ENCODE data around the gene PLEKHJ1.

Gene PLEKHJ1

GRCh38 chr19:2269244-2270156 lies 33.4 kb upstream of the PLEKHJ1 start:
- peak; percentile 96 for DNase-seq

- no peak for DNase-seq
Measured at GRCh38 chr19:2268861-2269243, 32.7 kb upstream of the PLEKHJ1 start.

GRCh38 chr19:2268480-2268830 lies 32.3 kb upstream of the PLEKHJ1 start:
- DNase-seq = no peak

- DNase-seq = peak; percentile 74
Measured at GRCh38 chr19:2266183-2266993, 30.3 kb upstream of the PLEKHJ1 start.

DNA sequence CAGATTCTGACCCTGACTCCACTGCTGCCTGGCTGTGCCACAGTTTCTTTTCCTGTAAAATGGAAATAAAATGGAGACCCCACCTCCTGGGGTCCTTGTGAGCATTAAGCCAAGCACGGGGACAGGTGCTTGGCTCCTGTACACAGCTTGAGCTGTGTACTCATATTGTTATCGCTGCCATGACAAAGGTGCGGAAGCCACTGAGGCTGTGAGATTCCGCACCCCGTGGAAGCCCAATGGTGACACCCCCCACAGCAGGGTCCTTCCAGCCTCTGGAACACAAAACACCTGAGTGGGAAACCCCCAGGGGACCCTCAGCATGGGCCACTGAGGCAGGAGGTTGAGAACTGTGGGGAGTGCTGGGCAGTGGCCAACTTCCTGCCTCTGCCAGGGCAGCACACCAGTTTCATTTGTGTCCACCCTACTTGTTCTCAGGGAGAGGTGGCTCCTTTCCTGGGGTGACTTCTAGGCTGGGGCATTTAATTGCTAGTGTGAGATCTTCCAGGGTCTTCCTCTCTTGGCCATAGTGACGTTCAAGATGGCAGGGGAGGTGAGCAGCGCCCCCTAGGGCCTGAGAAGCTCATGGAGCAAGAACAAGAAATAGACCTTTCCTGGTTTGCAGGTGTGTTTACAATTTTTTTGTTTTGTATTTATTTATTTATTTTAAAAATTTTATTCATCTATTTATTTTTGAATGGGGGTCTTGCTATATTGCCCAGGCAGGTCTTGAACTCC lies 25.5 kb upstream of the PLEKHJ1 start:
- no peak for DNase-seq

- no peak for DNase-seq
Measured at GRCh38 chr19:2260341-2260805, 24.2 kb upstream of the PLEKHJ1 start.

DNA sequence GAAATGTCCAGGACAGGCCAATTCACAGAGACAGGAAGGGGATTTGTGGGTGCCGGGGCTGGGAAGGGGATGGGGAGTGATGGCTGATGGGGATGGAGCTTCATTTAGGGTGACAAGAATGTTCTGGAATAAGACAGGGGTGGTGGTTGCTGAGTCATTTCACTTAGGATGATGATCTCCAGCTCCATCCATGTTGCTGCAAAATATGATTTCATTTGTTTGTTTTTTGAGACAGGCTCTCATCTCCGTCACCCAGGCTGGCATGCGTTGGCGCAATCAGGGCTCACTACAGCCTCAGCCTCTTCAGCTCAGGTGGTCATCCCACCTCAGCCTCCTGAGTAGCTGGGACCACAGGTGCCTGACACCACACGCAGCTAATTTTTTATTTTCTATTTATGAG lies 23.2 kb upstream of the PLEKHJ1 start:
- peak; percentile 54 for DNase-seq

GRCh38 chr19:2255982-2256685 lies 20.0 kb upstream of the PLEKHJ1 start, which contains the start of gene JSRP1:
Gene JSRP1, minus strand, starts transcription at chr19:2256417. Its CDS starts 1,103 bp downstream, at chr19:2255314.
- DNase-seq = no peak

DNA sequence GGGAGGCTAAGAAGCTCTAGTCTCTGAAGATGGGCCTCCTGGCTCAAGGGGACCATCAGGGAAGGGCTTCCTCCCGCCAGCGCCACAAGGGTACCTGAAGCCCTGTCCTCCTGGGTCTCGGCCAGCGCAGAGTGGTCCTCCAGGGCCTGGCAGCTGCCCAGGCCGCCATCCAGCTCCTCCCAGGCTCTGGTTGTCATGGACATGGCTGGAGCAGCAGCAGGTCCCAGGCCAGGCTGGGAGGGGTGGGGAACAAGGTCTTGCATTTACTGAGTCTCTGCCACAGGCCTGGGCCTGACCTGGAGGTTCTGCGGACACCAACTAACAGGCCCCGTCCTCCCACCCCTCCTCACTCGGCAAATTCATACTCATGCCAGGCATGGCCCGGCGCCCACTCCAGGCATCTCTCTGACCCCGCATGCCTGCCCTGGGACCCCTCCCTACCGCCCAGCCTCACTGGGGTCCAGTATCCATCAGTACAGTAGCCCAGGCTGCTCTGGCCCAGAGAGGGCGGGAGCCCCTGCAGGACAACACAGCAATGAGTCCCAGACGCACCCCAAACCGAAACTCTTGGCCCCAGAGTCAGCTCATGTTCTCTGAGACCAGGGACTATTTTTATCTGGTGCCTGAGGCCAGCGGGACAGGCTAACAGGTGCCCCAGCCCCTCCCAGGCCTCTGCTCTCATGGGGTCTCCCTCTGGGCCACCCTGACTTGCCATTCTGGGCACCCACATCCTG lies 19.1 kb upstream of the PLEKHJ1 start:
- no peak for DNase-seq

- DNase-seq = no peak
Measured at GRCh38 chr19:2254064-2254872, 18.1 kb upstream of the PLEKHJ1 start.

GRCh38 chr19:2253106-2254063 lies 17.3 kb upstream of the PLEKHJ1 start:
- no peak for DNase-seq

GRCh38 chr19:2252797-2253105 lies 16.6 kb upstream of the PLEKHJ1 start:
- DNase-seq = no peak

GRCh38 chr19:2252055-2252796 lies 16.1 kb upstream of the PLEKHJ1 start:
- DNase-seq = no peak

DNA sequence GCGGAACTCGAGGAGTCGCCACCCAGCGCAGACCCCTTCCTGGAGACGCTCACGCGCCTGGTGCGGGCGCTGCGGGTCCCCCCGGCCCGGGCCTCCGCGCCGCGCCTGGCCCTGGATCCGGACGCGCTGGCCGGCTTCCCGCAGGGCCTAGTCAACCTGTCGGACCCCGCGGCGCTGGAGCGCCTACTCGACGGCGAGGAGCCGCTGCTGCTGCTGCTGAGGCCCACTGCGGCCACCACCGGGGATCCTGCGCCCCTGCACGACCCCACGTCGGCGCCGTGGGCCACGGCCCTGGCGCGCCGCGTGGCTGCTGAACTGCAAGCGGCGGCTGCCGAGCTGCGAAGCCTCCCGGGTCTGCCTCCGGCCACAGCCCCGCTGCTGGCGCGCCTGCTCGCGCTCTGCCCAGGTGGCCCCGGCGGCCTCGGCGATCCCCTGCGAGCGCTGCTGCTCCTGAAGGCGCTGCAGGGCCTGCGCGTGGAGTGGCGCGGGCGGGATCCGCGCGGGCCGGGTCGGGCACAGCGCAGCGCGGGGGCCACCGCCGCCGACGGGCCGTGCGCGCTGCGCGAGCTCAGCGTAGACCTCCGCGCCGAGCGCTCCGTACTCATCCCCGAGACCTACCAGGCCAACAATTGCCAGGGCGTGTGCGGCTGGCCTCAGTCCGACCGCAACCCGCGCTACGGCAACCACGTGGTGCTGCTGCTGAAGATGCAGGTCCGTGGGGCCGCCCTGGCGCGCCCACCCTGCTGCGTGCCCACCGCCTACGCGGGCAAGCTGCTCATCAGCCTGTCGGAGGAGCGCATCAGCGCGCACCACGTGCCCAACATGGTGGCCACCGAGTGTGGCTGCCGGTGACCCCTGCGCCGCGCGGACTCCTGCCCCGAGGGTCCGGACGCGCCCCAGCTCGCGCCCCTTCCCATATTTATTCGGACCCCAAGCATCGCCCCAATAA lies 15.3 kb upstream of the PLEKHJ1 start:
- no peak for DNase-seq

GRCh38 chr19:2250766-2251105 lies 14.6 kb upstream of the PLEKHJ1 start:
- DNase-seq = no peak

DNA sequence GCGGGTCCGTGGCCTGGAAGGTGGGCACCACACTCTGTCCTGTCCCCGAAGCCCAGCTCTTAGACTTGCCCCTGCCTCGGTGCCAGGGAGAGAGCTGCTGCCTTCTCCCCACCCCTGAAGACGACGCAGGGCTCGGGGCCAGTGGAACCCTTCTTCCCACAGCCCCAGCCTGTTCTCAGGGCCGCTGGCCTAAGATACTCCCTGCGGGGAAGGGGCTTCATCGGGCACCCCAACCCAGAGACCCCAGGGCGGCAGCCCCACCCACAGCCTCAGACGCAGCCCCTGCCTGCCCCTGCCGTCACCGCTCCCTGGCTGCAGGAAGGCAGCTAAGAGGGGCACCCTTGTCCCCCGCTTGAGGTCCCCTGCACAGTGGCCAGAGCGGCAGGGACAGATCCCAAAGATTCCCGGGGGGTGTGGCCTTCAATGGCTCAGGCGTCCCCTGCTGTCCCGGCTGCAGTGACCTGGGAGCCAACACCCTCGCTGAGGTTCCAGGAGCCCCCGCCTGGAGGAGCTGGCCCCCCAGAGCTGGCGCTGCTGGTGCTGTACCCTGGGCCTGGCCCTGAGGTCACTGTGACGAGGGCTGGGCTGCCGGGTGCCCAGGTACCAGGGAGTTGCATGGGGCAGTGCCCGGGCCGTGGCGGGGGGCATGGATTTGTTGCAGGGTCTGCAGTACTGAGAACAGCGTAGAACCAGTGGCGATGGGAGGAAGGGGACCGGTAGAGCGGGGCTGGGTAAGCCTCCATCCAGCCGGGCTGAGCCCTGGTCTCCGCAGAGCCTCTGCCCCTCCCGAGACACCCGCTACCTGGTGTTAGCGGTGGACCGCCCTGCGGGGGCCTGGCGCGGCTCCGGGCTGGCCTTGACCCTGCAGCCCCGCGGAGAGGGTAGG lies 14.0 kb upstream of the PLEKHJ1 start:
- no peak for DNase-seq

Measured in fibroblast of skin of back (primary cell).